K562 (cell line): Measurements from ENCODE around the gene ABCC1. TPM values are rescaled to one million over a fixed set of nuclear protein-coding genes. Genes with fewer than 3 reads are reported as not detected.

Experiments used
- ATAC-seq: fragments of 200-7000 bp; cut with Tn5 transposase; 3 replicates; pipeline ENCODE4 v1.9.1; 2020; ENCODE audit warnings: moderate library complexity
- BruUV-seq: library from RNA; stranded (reverse); fragments of 400-500 nt; replicated peaks from 2 replicates; lab custom pipeline; 2021; lab: Mats Ljungman, UMichigan
- CTCF ChIA-PET: fragments of 300-600 bp; formaldehyde crosslinking; extraction: SDS; loops from one replicate; lab custom pipeline; 2021; ENCODE audit warnings: low intra/inter-chr PET ratio; lab: Yijun Ruan, JAX
- POLR2A ChIA-PET: fragments of 300-600, 350-650 bp; sonication (Branson Sonifier 250); formaldehyde crosslinking; extraction: SDS; loops from one replicate; lab custom pipeline; 2021; ENCODE audit warnings: antibody characterized with exemption, inconsistent platforms; lab: Yijun Ruan, JAX
- DNase-seq, 4 experiments: peaks; one replicate each; pipeline versions ENCODE4 v3.0.0 to v3.0.0-alpha.2; 2011 to 2018; ENCODE audit warnings: low spot score in 3 of 4, mixed read lengths in 3 of 4; ENCODE audit errors: extremely low read depth in 1 of 4
- FAIRE-seq: peaks from 2 replicates; lab custom pipeline; 2011; peaks lifted over from hg19 to GRCh38; lab: Jason Lieb, UNC
- H2AFZ ChIP-seq: 2 replicates; pipeline ENCODE4 v1.6.0; 2011; ENCODE audit warnings: low read depth, low read length, control low read depth, inconsistent platforms
- H3K27ac ChIP-seq: fragments of 200-600 bp; 3 replicates; pipeline ENCODE4 v1.8.0; 2011; ENCODE audit warnings: low read depth, mild to moderate bottlenecking, control low read depth, inconsistent platforms, low read length, moderate library complexity, mixed read lengths; ENCODE audit errors: extremely low read depth
- H3K27me3 ChIP-seq, 2 experiments: fragments of 300-600 bp in 1 of 2; 2 replicates in 1 of 2; 3 replicates in 1 of 2; pipeline versions ENCODE4 v1.6.0 to v1.8.0; 2011; ENCODE audit warnings: inconsistent platforms in 2 of 2, low read length in 2 of 2, mild to moderate bottlenecking in 1 of 2, mixed read lengths in 1 of 2, moderate library complexity in 1 of 2; ENCODE audit not compliant: control insufficient read depth in 2 of 2, insufficient read depth in 2 of 2
- H3K36me3 ChIP-seq: fragments of 300-600 bp; 3 replicates; pipeline ENCODE4 v1.8.0; 2011; ENCODE audit warnings: mild to moderate bottlenecking, low read length, inconsistent platforms; ENCODE audit not compliant: control insufficient read depth, insufficient read depth
- H3K4me1 ChIP-seq, 2 experiments: fragments of 200-600 bp in 1 of 2; replicated peaks in 1 of 2; 2 replicates in 1 of 2; 3 replicates in 1 of 2; pipeline versions ENCODE4 v1.5.1 to v1.8.0; 2011; ENCODE audit warnings: inconsistent platforms in 2 of 2, low read length in 2 of 2, mild to moderate bottlenecking in 1 of 2, mixed read lengths in 1 of 2, moderate library complexity in 1 of 2; ENCODE audit not compliant: control insufficient read depth in 2 of 2, insufficient read depth in 2 of 2
- H3K4me2 ChIP-seq: 2 replicates; pipeline ENCODE4 v1.6.1; 2011; ENCODE audit warnings: low read length, control low read depth, inconsistent platforms, mixed read lengths; ENCODE audit not compliant: insufficient read depth
- H3K4me3 ChIP-seq: fragments of 200-600 bp; sonication (generic), shearing (Covaris generic); 2 replicates; pipeline ENCODE4 v1.5.1; 2016; ENCODE audit warnings: control low read depth, inconsistent platforms
- H3K79me2 ChIP-seq: fragments of 200-600 bp; 3 replicates; pipeline ENCODE4 v1.8.0; 2011; ENCODE audit warnings: low read length, inconsistent platforms; ENCODE audit not compliant: control insufficient read depth, insufficient read depth
- H3K9ac ChIP-seq, 2 experiments: 2 replicates each; pipeline versions ENCODE4 v1.6.0 to v1.6.1; 2011; ENCODE audit warnings: low read depth in 2 of 2, low read length in 2 of 2, control low read depth in 1 of 2, inconsistent platforms in 1 of 2, mild to moderate bottlenecking in 1 of 2, mixed read lengths in 1 of 2; ENCODE audit not compliant: insufficient read depth in 1 of 2
- H3K9me1 ChIP-seq: one replicate; pipeline ENCODE4 v1.6.0; 2011; ENCODE audit warnings: inconsistent platforms, mild to moderate bottlenecking, low read length, moderate library complexity; ENCODE audit not compliant: control insufficient read depth, insufficient read depth
- H3K9me3 ChIP-seq: replicated peaks from 2 replicates; pipeline ENCODE4 v1.5.1; 2011; ENCODE audit warnings: low read depth, low read length, inconsistent platforms; ENCODE audit not compliant: control insufficient read depth, insufficient read depth
- H4K20me1 ChIP-seq: replicated peaks from 2 replicates; pipeline ENCODE4 v1.6.1; 2011; ENCODE audit warnings: low read length, inconsistent platforms, mixed read lengths; ENCODE audit not compliant: control insufficient read depth, insufficient read depth
- ATF2 ChIP-seq: sonication (generic); formaldehyde crosslinking; IDR thresholded peaks from 2 replicates; pipeline ENCODE4 v1.8.1; 2022; ENCODE audit warnings: missing genetic modification reagents
- E2F3 ChIP-seq: fragments of 250-450 bp; sonication (Bioruptor Pico); IDR thresholded peaks from 2 replicates; pipeline ENCODE4 v1.4.0; 2020; ENCODE audit warnings: mild to moderate bottlenecking
- ELK3 ChIP-seq: fragments of 450-650 bp; formaldehyde crosslinking; IDR thresholded peaks from 2 replicates; pipeline ENCODE4 v1.4.0; 2020; ENCODE audit warnings: mild to moderate bottlenecking
- EP300 ChIP-seq: IDR thresholded peaks from 2 replicates; pipeline ENCODE4 v1.6.1; 2012; ENCODE audit warnings: low read length, improper control_type of control experiment
- GTF2F1 ChIP-seq: IDR thresholded peaks from 2 replicates; pipeline ENCODE4 v1.6.1; 2011; ENCODE audit warnings: low read depth, low read length, improper control_type of control experiment
- HDAC6 ChIP-seq: IDR thresholded peaks from 2 replicates; pipeline ENCODE4 v1.6.1; 2012; ENCODE audit warnings: low read depth, mild to moderate bottlenecking, control low read depth, inconsistent platforms, low read length, moderate library complexity
- IRF1 ChIP-seq: sonication (generic); formaldehyde crosslinking; IDR thresholded peaks from 2 replicates; pipeline ENCODE4 v1.8.0; 2022; ENCODE audit warnings: missing genetic modification reagents, mild to moderate bottlenecking, borderline replicate concordance
- MEIS2 ChIP-seq: fragments of 450-650 bp; IDR thresholded peaks from 2 replicates; pipeline ENCODE4 v1.6.1; 2014; ENCODE audit warnings: mild to moderate bottlenecking; ENCODE audit not compliant: partially characterized antibody
- THAP7 ChIP-seq: fragments of 250-450 bp; sonication (Bioruptor Pico); IDR thresholded peaks from 2 replicates; pipeline ENCODE4 v1.5.0; 2021
- ZNF217 ChIP-seq: sonication (generic); formaldehyde crosslinking; IDR thresholded peaks from 2 replicates; pipeline ENCODE4 v1.8.0; 2022; ENCODE audit warnings: mild to moderate bottlenecking, missing genetic modification reagents
- ZNF436 ChIP-seq: fragments of 250-450, 450-650 bp; sonication (Bioruptor Pico); formaldehyde crosslinking; IDR thresholded peaks from 2 replicates; pipeline ENCODE4 v1.7.0; 2020; ENCODE audit warnings: mild to moderate bottlenecking
- ZNF592 ChIP-seq: fragments of 450-650 bp; IDR thresholded peaks from 2 replicates; pipeline ENCODE4 v1.6.1; 2017; ENCODE audit warnings: antibody characterized with exemption, mild to moderate bottlenecking
- WGBS: fragments of 100-300 bp; shearing (Covaris generic); methylation state at CpG from one replicate; pipeline ENCODE4 v1.1.6; 2016; ENCODE audit warnings: low coverage, mixed read lengths; ENCODE audit not compliant: insufficient coverage; ENCODE audit errors: missing lambda C conversion rate; 5-methylcytosine and 5-hydroxymethylcytosine counted together
- in situ Hi-C: fragments of 300-500 bp; cut with MboI; formaldehyde crosslinking; loops from 4 replicates; pipeline ENCODE4 v1.15.0; 2018; ENCODE audit warnings: inconsistent platforms, mixed read lengths
- intact Hi-C: fragments of 100-400 bp; cut with micrococcal nuclease; formaldehyde crosslinking; loops from 2 replicates; pipeline ENCODE4 v1.14.2; 2022
- polyA plus RNA-seq, 8 experiments: library from polyadenylated mRNA; depleted of rRNA in 4 of 8; stranded (reverse) in 5 of 8; unstranded in 3 of 8; fragments of >200 nt; fragmentation: Nextera tagmentation in 2 of 8; fragmentation: Illumina TruSeq in 1 of 8; extraction: Ambion mirVana in 2 of 8; extraction: Trizol in 1 of 8; gene quantifications; 2 replicates each; pipeline versions ENCODE4 v1.2.1 to v1.2.3, GENCODE V29; 2011 to 2014; ENCODE audit warnings: inconsistent platforms in 1 of 8, missing spikeins in 1 of 8
- total RNA-seq, 7 experiments: library from RNA; depleted of rRNA in 6 of 7; stranded (reverse); fragments of >200 nt in 6 of 7; fragmentation: Illumina TruSeq in 2 of 7; extraction: Trizol in 2 of 7; gene quantifications; 2 replicates each; pipeline versions ENCODE4 v1.2.1 to v1.2.3, GENCODE V29; 2011 to 2021; ENCODE audit warnings: low replicate concordance in 1 of 7

The ABCC1 gene
- total and polyA plus RNA-seq, 9 of the 15 experiments (the other 6 are each of a cell fraction or from before 2014, with no cell fraction given) = 3.9 to 41.6 (median 10.0) TPM

GRCh38 chr16:16022683-16023064 lies 73.3 kb downstream of the ABCC1 start:
- Histone ChIP-seq H3K36me3 (peaks cover 57% of the 10 kb centered on the region; the same call in 2 of the 3 replicates), H4K20me1 (no peaks in the 10 kb centered on the region), H3K79me2 (peaks cover 12% of the 10 kb centered on the region), H3K4me3 (peak overlapping the region; percentile 27; the same call in 1 of the 2 replicates), H3K4me1 (peaks cover 44 to 47% of the 10 kb centered on the region in 2 experiments), H3K9me3 (no peaks in the 10 kb centered on the region), H3K4me2 (peak overlapping the region; percentile 93), H3K9ac (peak overlapping the region in 1 of 2 experiments; percentile 92; a peak in 3 of 4 replicates), H3K9me1 (no peaks in the 10 kb centered on the region), H3K27me3 (no peaks in the 10 kb centered on the region), H2AFZ (peak overlapping the region; percentile 84; the same call in 1 of the 2 replicates), H3K27ac (peak overlapping the region; percentile 100)
- in situ Hi-C loops = no loop called here
- POLR2A ChIA-PET = interaction anchor here (0.7 to 2.5 kb wide), 8 partner anchors 10 to 149 kb away, joined by 3 to 26 read pairs (median 6); partner anchors contain the start of gene CEP20
- CTCF ChIA-PET = no interaction called here
- BruUV-seq = no TSS peak
- WGBS = 2% methylated on average over 5 of the region's 5 CpGs
- intact Hi-C loops = no loop called here
- FAIRE-seq (peak; percentile 82), DNase-seq (peak; percentile 46 to 81 (median 58)), ATAC-seq (peak; percentile 62)
- TF ChIP-seq ZNF217 (CRISPR knock-in tag) = no peak
- TF ChIP-seq MEIS2 = peak; percentile 44
- peak; percentile 94 for TF ChIP-seq EP300
- TF ChIP-seq IRF1 = no peak
- TF ChIP-seq ATF2 (CRISPR knock-in tag) = no peak
- no peak for TF ChIP-seq E2F3 (CRISPR knock-in tag)
- no peak for TF ChIP-seq HDAC6
- TF ChIP-seq ZNF436 (CRISPR knock-in tag) = no peak
- TF ChIP-seq THAP7 (CRISPR knock-in tag) = no peak
- no peak for TF ChIP-seq GTF2F1
- peak; percentile 22; the same call in 1 of the 2 replicates for TF ChIP-seq ZNF592
- TF ChIP-seq ELK3 = no peak
